PFSK-1 (cell line): ENCODE data around the gene SLC22A23.

Experiments
- POLR2AphosphoS5 ChIP-seq: IDR thresholded peaks from 2 replicates; pipeline ENCODE4 v1.6.1; 2012; ENCODE audit warnings: low read depth, mild to moderate bottlenecking, control low read depth, low read length, moderate library complexity
- TAF1 ChIP-seq: IDR thresholded peaks from 2 replicates; pipeline ENCODE4 v1.6.1; 2012; ENCODE audit warnings: low read length, control low read depth, borderline replicate concordance; ENCODE audit not compliant: insufficient read depth

GRCh38 chr6:3230256-3230882, 226.5 kb downstream of the SLC22A23 start:
- TF ChIP-seq POLR2AphosphoS5 (no peak), TAF1 (no peak)
